Fibroblast of the aortic adventitia (primary cell): Measurements from ENCODE around the gene CST4. TPM values are rescaled to one million over a fixed set of nuclear protein-coding genes. Genes with fewer than 3 reads are reported as not detected.
A peak's percentile ranks its signal among the peaks of the same experiment; 100 is the strongest.

Experiments used
- DNase-seq: peaks from one replicate; pipeline ENCODE4 v3.0.0-alpha.2; 2010; ENCODE audit warnings: low read depth
- H3K4me3 ChIP-seq: 2 replicates; pipeline ENCODE4 v1.5.1; 2011; ENCODE audit warnings: low read depth, mild to moderate bottlenecking, control low read depth, low read length, moderate library complexity
- total RNA-seq: library from RNA; depleted of rRNA; stranded (reverse); fragments of >200 nt; gene quantifications from 2 replicates; pipeline ENCODE4 v1.2.3, GENCODE V29; 2012; ENCODE audit warnings: low replicate concordance
- TF ChIP-seq, protein P1 (sequence below): IDR thresholded peaks from 2 replicates; pipeline ENCODE4 v1.5.1; 2011; ENCODE audit warnings: mild to moderate bottlenecking, low read length, control low read depth, inconsistent platforms; ENCODE audit not compliant: insufficient read depth

The CST4 gene
- total RNA-seq, 1 donor: not detected

DNA sequence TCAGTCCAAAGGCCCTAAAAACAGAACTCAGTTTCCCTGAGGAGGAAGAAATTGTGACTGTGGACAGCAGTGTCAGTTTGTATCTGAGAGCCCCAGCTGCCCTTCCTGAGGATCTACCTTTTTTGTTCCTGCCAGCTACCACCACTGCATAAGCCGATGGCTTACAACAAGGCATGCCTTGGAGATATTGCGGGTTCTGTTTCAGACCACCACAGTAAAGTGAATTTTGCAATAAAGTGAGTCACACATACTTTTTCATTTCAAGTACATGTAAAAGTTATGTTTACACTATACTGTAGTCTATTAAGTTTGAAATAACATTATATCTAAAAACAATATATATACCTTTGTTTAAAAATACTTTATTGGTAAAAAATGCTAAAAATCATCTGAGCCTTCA, 41.5 kb downstream of the CST4 start:
- H3K4me3 ChIP-seq: no peak overlapping the region
- TF ChIP-seq, protein P1, sequence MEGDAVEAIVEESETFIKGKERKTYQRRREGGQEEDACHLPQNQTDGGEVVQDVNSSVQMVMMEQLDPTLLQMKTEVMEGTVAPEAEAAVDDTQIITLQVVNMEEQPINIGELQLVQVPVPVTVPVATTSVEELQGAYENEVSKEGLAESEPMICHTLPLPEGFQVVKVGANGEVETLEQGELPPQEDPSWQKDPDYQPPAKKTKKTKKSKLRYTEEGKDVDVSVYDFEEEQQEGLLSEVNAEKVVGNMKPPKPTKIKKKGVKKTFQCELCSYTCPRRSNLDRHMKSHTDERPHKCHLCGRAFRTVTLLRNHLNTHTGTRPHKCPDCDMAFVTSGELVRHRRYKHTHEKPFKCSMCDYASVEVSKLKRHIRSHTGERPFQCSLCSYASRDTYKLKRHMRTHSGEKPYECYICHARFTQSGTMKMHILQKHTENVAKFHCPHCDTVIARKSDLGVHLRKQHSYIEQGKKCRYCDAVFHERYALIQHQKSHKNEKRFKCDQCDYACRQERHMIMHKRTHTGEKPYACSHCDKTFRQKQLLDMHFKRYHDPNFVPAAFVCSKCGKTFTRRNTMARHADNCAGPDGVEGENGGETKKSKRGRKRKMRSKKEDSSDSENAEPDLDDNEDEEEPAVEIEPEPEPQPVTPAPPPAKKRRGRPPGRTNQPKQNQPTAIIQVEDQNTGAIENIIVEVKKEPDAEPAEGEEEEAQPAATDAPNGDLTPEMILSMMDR: no peak
- DNase-seq: no peak

DNA sequence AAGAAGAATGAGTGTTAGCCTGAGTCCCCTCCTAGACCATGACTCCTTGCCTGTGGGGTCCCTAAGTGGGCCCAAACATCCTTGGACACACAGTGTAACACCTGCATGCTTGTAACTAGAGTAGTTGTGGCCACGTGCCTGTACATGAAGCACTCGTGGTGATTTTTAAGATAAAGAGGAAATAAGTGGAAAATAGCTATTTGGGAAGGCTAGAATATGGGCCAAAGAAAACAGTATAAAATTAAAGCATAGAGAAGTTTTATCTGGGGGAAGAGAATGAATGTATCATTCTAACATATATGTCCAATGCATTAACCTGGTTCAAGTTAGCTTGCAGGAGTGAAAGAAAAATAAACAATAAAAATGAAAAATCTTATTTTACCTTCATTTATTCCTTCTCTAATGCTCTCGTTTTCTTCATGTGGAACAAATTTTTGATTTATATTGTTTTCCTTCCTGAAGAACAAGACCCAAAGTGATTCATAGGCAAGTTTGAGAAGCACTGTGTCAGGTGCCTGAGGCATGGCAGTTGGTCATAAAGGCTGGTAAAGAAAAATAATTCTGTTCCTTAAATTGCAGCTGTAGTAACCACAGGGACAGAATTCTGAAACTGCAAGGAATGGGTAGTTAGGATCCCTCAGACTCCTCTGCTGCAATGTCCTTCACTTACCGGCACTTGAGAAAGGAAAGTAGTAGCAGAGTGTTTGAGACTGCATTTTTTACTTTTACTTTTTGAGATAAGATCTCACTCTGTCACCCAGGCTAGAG, 42.5 kb downstream of the CST4 start:
- TF ChIP-seq, protein P1: no peak
- no peak overlapping the region for H3K4me3 ChIP-seq
- no peak for DNase-seq

DNA sequence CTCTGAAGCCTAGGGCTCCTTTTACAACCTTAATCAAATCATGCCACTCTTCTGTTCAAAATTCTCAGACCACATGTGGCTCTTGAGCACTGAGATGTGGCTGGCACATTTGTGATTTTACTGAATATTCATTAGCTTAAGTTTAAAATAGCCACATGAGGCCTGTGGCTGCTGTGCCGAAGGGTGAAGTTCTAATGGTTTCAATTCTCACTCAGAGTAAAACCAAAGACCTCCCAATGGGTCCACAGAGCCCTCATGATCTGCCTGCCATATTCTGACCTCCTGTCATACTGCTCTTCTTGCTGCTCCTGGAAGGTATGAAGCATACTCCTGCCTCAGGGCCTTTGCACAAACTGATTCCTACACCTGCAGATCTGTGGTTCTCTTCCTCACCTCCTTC, 43.3 kb downstream of the CST4 start:
- TF ChIP-seq, protein P1: no peak
- DNase-seq: no peak
- H3K4me3 ChIP-seq: no peak overlapping the region

- no peak overlapping the region for H3K4me3 ChIP-seq
- TF ChIP-seq, protein P1: no peak
- DNase-seq: no peak
Observed at GRCh38 chr20:23644164-23644563, 44.7 kb downstream of the CST4 start.

DNA sequence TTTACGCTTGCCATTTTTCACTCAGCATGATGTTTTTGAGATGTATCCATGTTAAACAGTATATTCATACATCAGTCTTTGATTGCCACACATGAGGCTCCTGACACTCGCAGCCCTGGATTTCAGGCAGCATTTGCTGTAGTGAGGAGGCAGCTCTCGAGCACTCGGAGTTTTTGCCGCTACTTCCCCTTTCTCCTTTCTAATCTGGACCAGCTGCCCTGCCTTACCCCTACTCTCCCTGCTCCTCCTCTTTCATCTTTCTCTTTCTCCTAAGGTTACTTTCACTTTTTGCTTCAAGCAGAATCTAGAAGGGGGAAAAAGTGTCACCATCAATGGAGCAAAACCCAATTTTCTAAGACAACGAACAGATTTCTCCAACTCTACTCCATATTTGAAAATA, 45.2 kb downstream of the CST4 start:
- no peak overlapping the region for H3K4me3 ChIP-seq
- DNase-seq: no peak
- TF ChIP-seq, protein P1: no peak

- H3K4me3 ChIP-seq: no peak overlapping the region
- peak; percentile 89 for DNase-seq
- TF ChIP-seq, protein P1: peak; percentile 12
Observed at GRCh38 chr20:23641936-23642751, 46.7 kb downstream of the CST4 start.
